Thyroid gland (tissue), 4 donors: Measurements from ENCODE around the gene SND1. TPM values are rescaled to one million over a fixed set of nuclear protein-coding genes. Genes with fewer than 3 reads are reported as not detected.

ENCODE experiments used
- DNase-seq, 2 donors: peaks; one replicate each; pipeline ENCODE4 v3.0.0-alpha.2; 2019
- H3K27ac ChIP-seq, 3 donors: fragments of 200-600 bp; sonication (generic); 1 replicate in 2 of 3; 2 replicates in 1 of 3; pipeline ENCODE4 v1.5.1; 2016 to 2019; ENCODE audit warnings: mild to moderate bottlenecking in 1 of 3, moderate library complexity in 1 of 3
- H3K27me3 ChIP-seq: fragments of 200-600 bp; sonication (generic); one replicate; pipeline ENCODE4 v1.5.1; 2019
- H3K36me3 ChIP-seq, 2 donors: fragments of 200-600 bp; sonication (generic); one replicate each; pipeline ENCODE4 v1.5.1; 2016 to 2019
- H3K4me1 ChIP-seq, 2 donors: fragments of 200-600 bp; sonication (generic); one replicate each; pipeline ENCODE4 v1.5.1; 2017 to 2019
- H3K4me3 ChIP-seq, 3 donors: fragments of 200-600 bp; sonication (generic); replicated peaks in 1 of 3; 1 replicate in 2 of 3; 2 replicates in 1 of 3; pipeline ENCODE4 v1.5.1; 2016; ENCODE audit warnings: mild to moderate bottlenecking in 1 of 3
- H3K9me3 ChIP-seq: fragments of 200-600 bp; sonication (generic); one replicate; pipeline ENCODE4 v1.5.1; 2017
- POLR2A ChIP-seq, 2 donors: fragments of 450-650 bp; IDR thresholded peaks; one replicate each; pipeline ENCODE4 v1.6.1; 2017; ENCODE audit warnings: antibody characterized with exemption in 2 of 2, mild to moderate bottlenecking in 2 of 2, moderate library complexity in 1 of 2
- WGBS, 2 donors: methylation state at CpG; one replicate each; pipeline ENCODE4 v1.1.5; 2017; 5-methylcytosine and 5-hydroxymethylcytosine counted together
- intact Hi-C: fragments of 100-400 bp; cut with DNase I; formaldehyde crosslinking; loops from one replicate; pipeline ENCODE4 v1.15.1; 2023
- total RNA-seq, 4 donors: library from RNA; depleted of rRNA; stranded (reverse); fragments of >200 nt; gene quantifications; one replicate each; pipeline ENCODE4 v1.2.3, GENCODE V29; 2016
- TF ChIP-seq, protein P1 (sequence below), 6 experiments: fragments of 200-600 bp in 3 of 6; fragments of 450-650 bp in 3 of 6; sonication (generic) in 3 of 6; IDR thresholded peaks; one replicate each; pipeline ENCODE4 v1.5.1; 2016 to 2019; ENCODE audit warnings: antibody characterized with exemption in 6 of 6, mild to moderate bottlenecking in 2 of 6, inconsistent platforms in 1 of 6, moderate library complexity in 1 of 6

SND1 gene
- total RNA-seq, 4 donors from 2014 or later = 126 to 167 (median 144) TPM

GRCh38 chr7:127768241-127768640 is 116.2 kb downstream of the SND1 start:
- TF ChIP-seq, protein P1, sequence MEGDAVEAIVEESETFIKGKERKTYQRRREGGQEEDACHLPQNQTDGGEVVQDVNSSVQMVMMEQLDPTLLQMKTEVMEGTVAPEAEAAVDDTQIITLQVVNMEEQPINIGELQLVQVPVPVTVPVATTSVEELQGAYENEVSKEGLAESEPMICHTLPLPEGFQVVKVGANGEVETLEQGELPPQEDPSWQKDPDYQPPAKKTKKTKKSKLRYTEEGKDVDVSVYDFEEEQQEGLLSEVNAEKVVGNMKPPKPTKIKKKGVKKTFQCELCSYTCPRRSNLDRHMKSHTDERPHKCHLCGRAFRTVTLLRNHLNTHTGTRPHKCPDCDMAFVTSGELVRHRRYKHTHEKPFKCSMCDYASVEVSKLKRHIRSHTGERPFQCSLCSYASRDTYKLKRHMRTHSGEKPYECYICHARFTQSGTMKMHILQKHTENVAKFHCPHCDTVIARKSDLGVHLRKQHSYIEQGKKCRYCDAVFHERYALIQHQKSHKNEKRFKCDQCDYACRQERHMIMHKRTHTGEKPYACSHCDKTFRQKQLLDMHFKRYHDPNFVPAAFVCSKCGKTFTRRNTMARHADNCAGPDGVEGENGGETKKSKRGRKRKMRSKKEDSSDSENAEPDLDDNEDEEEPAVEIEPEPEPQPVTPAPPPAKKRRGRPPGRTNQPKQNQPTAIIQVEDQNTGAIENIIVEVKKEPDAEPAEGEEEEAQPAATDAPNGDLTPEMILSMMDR (IDR thresholded peaks at IDR 0.05) = no peak
- TF ChIP-seq POLR2A (IDR thresholded peaks at IDR 0.05) = no peak
- Histone ChIP-seq H3K36me3 (no peaks in the 10 kb centered on the region), H3K4me1 (no peaks in the 10 kb centered on the region), H3K27ac (no peak overlapping the region), H3K27me3 (no peaks in the 10 kb centered on the region), H3K4me3 (no peak overlapping the region), H3K9me3 (no peaks in the 10 kb centered on the region)
- intact Hi-C loops = no loop called here
- DNase-seq = no peak
- 95 to 99% methylated on average over 2 of the region's 2 CpGs for WGBS, 2 donors

DNA sequence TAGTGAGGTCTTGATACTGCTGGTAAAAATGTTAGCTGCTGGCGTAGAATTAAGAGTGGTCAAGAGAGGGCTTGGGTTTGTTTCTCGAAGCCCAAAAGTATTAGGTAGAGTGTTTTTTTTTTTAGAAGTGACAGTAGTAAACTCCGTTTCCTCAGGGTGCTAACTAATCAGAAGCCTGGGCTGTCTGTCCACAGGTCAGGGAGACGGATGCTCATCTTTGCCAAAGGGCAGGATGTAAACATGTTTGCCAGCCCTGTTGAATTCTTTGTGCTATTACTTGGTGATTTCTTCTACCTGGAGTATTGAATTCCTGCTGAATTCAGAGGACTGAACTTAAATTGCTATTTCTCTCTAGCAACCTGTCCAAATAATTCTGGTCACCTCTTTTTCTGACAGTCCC is 117.1 kb downstream of the SND1 start:
- Histone ChIP-seq H3K9me3 (no peaks in the 10 kb centered on the region), H3K4me1 (no peaks in the 10 kb centered on the region), H3K27ac (no peak overlapping the region), H3K36me3 (no peaks in the 10 kb centered on the region), H3K27me3 (no peaks in the 10 kb centered on the region), H3K4me3 (no peak overlapping the region)
- intact Hi-C loops = no loop called here
- TF ChIP-seq POLR2A (IDR thresholded peaks at IDR 0.05) = no peak
- TF ChIP-seq, protein P1 (IDR thresholded peaks at IDR 0.05) = no peak
- WGBS, 2 donors = 92 to 94% methylated on average over 4 of the region's 4 CpGs
- no peak for DNase-seq

DNA sequence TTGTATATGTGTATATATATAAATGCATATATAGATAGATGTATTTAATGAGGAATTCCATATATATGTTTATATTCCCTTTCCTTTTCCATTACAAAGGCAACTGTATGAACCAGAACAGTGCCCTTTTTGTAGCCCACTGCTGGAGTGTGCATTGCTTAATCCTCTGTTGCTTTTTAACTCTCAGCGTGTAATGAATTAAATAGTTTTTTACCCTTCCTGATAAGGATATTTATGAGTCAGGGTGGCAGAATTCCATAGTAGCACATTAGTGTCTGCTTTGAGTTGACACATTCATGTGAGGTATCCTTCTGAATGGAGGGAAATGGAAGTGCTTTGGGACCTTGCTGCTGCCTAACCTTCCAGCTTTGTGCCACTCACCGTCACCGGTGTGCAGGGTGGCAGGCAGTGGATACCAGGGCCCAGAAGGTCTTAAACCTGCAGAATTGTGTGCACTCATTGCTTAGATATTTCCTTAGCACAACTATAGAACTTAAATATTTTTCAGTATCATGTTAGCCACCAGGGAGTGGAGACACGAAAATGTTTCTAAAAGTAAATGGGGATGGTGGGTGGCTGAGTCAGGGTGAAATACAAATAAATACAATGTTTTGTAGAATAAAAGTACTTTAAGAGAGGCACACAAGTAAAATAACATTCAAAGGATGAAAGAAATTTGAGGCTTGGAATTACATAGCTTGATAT is 117.9 kb downstream of the SND1 start:
- 89 to 93% methylated on average over 4 of the region's 4 CpGs for WGBS, 2 donors
- Histone ChIP-seq H3K4me3 (no peak overlapping the region), H3K36me3 (no peaks in the 10 kb centered on the region), H3K27me3 (no peaks in the 10 kb centered on the region), H3K9me3 (no peaks in the 10 kb centered on the region), H3K4me1 (no peaks in the 10 kb centered on the region), H3K27ac (no peak overlapping the region)
- DNase-seq = no peak
- intact Hi-C loops = no loop called here
- TF ChIP-seq POLR2A (IDR thresholded peaks at IDR 0.05) = no peak
- TF ChIP-seq, protein P1 (IDR thresholded peaks at IDR 0.05) = no peak

- WGBS, 2 donors = 83 to 85% methylated on average over 4 of the region's 4 CpGs
- TF ChIP-seq, protein P1 (IDR thresholded peaks at IDR 0.05) = no peak
- no peak for TF ChIP-seq POLR2A (IDR thresholded peaks at IDR 0.05)
- H3K4me3 ChIP-seq = no peak overlapping the region
These were observed 118.9 kb downstream of the SND1 start for GRCh38 chr7:127770885-127771284.

GRCh38 chr7:127771707-127772106 is 119.7 kb downstream of the SND1 start:
- Histone ChIP-seq H3K27me3 (no peaks in the 10 kb centered on the region), H3K36me3 (no peaks in the 10 kb centered on the region), H3K4me1 (peaks cover 3 to 4% of the 10 kb centered on the region in 2 donors), H3K27ac (no peak overlapping the region), H3K9me3 (no peaks in the 10 kb centered on the region), H3K4me3 (no peak overlapping the region)
- no peak for TF ChIP-seq POLR2A (IDR thresholded peaks at IDR 0.05)
- TF ChIP-seq, protein P1 (IDR thresholded peaks at IDR 0.05) = no peak
- WGBS, 2 donors = 83 to 93% methylated on average over 5 of the region's 5 CpGs
- intact Hi-C loops = no loop called here
- DNase-seq = no peak

More at GRCh38 chr7:127770885-127771284, 118.9 kb downstream of the SND1 start:
- Histone ChIP-seq H3K36me3 (no peaks in the 10 kb centered on the region), H3K27me3 (no peaks in the 10 kb centered on the region), H3K9me3 (no peaks in the 10 kb centered on the region), H3K4me1 (no peaks in the 10 kb centered on the region), H3K27ac (no peak overlapping the region)
- intact Hi-C loops = no loop called here
- no peak for DNase-seq
